OCI-LY1 (cell line): ENCODE data around the gene ABHD18.
A peak's percentile ranks its signal among the peaks of the same experiment; 100 is the strongest.

Experiments used
- EZH2 ChIP-seq: fragments of 200-600 bp; sonication (generic), shearing (Covaris generic); IDR thresholded peaks from 2 replicates; pipeline ENCODE4 v1.8.0; 2017; ENCODE audit warnings: borderline replicate concordance, mixed run types, mild to moderate bottlenecking, antibody characterized with exemption, low read length, moderate library complexity, mixed read lengths
- TF ChIP-seq, protein P1 (sequence below): fragments of 200-600 bp; sonication (generic), shearing (Covaris generic); IDR thresholded peaks from 2 replicates; pipeline ENCODE4 v1.5.1; 2017; ENCODE audit warnings: mild to moderate bottlenecking, antibody characterized with exemption, low read length, moderate library complexity, mixed read lengths

DNA sequence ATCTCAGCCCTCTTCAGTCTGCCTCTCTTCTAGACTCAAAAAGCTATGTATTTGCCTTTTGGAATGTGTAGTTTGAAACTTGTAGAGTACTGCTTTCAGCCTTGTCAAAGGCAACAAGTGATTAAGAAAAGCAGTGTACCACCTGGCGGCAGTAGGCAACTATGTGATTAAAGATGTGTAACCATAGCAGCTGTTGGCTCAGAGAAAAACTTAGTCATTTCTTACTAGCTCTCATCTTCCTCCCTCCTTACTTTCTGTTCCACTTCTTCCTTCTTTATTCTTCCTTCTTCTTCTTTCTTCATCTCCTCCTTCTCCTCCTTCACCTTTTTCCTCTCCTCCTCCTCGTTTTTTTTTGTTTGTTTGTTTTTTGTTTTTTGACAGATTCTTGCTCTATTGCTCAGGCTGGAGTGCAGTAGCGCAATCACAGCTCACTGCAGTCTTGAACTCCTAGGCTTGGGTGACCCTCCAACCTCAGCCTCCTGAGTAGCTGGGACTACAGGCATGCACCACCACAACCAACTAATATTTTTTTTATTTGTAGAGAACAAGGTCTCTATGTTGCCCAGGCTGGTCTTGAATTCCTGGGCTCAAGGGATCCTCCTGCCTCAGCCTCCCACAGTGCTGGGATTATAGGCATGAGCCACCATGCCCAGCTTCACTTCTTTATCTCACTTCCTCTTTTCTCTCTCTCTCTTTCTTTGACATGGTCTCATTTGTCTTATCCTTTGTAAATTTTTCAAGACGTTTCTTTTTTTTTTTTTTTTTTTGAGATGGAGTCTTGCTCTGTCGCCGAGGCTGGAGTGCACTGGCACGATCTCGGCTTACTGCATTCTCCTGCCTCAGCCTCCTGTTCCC, 32.6 kb downstream of the ABHD18 start:
- TF ChIP-seq, protein P1, sequence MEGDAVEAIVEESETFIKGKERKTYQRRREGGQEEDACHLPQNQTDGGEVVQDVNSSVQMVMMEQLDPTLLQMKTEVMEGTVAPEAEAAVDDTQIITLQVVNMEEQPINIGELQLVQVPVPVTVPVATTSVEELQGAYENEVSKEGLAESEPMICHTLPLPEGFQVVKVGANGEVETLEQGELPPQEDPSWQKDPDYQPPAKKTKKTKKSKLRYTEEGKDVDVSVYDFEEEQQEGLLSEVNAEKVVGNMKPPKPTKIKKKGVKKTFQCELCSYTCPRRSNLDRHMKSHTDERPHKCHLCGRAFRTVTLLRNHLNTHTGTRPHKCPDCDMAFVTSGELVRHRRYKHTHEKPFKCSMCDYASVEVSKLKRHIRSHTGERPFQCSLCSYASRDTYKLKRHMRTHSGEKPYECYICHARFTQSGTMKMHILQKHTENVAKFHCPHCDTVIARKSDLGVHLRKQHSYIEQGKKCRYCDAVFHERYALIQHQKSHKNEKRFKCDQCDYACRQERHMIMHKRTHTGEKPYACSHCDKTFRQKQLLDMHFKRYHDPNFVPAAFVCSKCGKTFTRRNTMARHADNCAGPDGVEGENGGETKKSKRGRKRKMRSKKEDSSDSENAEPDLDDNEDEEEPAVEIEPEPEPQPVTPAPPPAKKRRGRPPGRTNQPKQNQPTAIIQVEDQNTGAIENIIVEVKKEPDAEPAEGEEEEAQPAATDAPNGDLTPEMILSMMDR: peak; percentile 58
- TF ChIP-seq EZH2: no peak
